Right atrium auricular region (tissue), 2 donors: Measurements from ENCODE around the gene DUSP8. TPM values are rescaled to one million over a fixed set of nuclear protein-coding genes. Genes with fewer than 3 reads are reported as not detected.

Experiments
- DNase-seq: peaks from one replicate; pipeline ENCODE4 v3.0.0-alpha.2; 2019; ENCODE audit warnings: low spot score
- H3K27ac ChIP-seq, 2 donors: fragments of 200-600 bp; sonication (generic); 1 replicate in 1 of 2; 2 replicates in 1 of 2; pipeline ENCODE4 v1.5.1; 2016 to 2019
- H3K27me3 ChIP-seq, 2 donors: fragments of 200-600 bp; sonication (generic); one replicate each; pipeline versions ENCODE4 v1.5.1 to v1.6.0; 2017 to 2019
- H3K36me3 ChIP-seq: fragments of 200-600 bp; sonication (generic); one replicate; pipeline ENCODE4 v1.5.1; 2016
- H3K4me1 ChIP-seq, 2 donors: fragments of 200-600 bp; sonication (generic); one replicate each; pipeline versions ENCODE4 v1.5.1 to v1.6.0; 2017 to 2019
- H3K4me3 ChIP-seq, 2 donors: fragments of 200-600 bp; sonication (generic); 1 replicate in 1 of 2; 2 replicates in 1 of 2; pipeline ENCODE4 v1.5.1; 2017 to 2019; ENCODE audit warnings: mild to moderate bottlenecking in 1 of 2, moderate library complexity in 1 of 2
- H3K9me3 ChIP-seq, 2 donors: fragments of 200-600 bp; sonication (generic); one replicate each; pipeline ENCODE4 v1.5.1; 2019
- CTCF ChIP-seq, 2 donors: fragments of 200-600 bp; sonication (generic); IDR thresholded peaks; one replicate each; pipeline ENCODE4 v1.5.1; 2019; ENCODE audit warnings: antibody characterized with exemption in 2 of 2
- total RNA-seq, 2 donors: library from RNA; depleted of rRNA; stranded (reverse); fragments of >200 nt; gene quantifications; one replicate each; pipeline ENCODE4 v1.1.0, GENCODE V29; 2016

Gene DUSP8
- total RNA-seq, 2 donors from 2014 or later: 4.4 to 24.5 TPM

GRCh38 chr11:1546077-1546535, 26.0 kb downstream of the DUSP8 start:
- H3K27me3 ChIP-seq: peaks cover 0 to 9% of the 10 kb centered on the region in 2 donors
- H3K27ac ChIP-seq: no peak overlapping the region
- no peaks in the 10 kb centered on the region for H3K9me3 ChIP-seq
- H3K4me3 ChIP-seq: no peak overlapping the region
- H3K4me1 ChIP-seq: peaks cover 0 to 34% of the 10 kb centered on the region in 2 donors
- TF ChIP-seq CTCF (IDR thresholded peaks at IDR 0.05): no peak
- no peak for DNase-seq
- H3K36me3 ChIP-seq: no peaks in the 10 kb centered on the region

- DNase-seq: no peak
Observed at GRCh38 chr11:1545432-1545831, 26.6 kb downstream of the DUSP8 start.

GRCh38 chr11:1544536-1544935, 27.5 kb downstream of the DUSP8 start:
- no peak overlapping the region for H3K4me3 ChIP-seq
- no peak for DNase-seq
- no peak overlapping the region for H3K27ac ChIP-seq
- H3K36me3 ChIP-seq: no peaks in the 10 kb centered on the region
- peaks cover 0 to 34% of the 10 kb centered on the region in 2 donors for H3K4me1 ChIP-seq
- peaks cover 0 to 9% of the 10 kb centered on the region in 2 donors for H3K27me3 ChIP-seq
- H3K9me3 ChIP-seq: no peaks in the 10 kb centered on the region
- TF ChIP-seq CTCF (IDR thresholded peaks at IDR 0.05): no peak

More at GRCh38 chr11:1545432-1545831, 26.6 kb downstream of the DUSP8 start:
- Histone ChIP-seq H3K4me3 (no peak overlapping the region), H3K27ac (no peak overlapping the region), H3K27me3 (peaks cover 0 to 9% of the 10 kb centered on the region in 2 donors), H3K4me1 (peaks cover 0 to 34% of the 10 kb centered on the region in 2 donors), H3K36me3 (no peaks in the 10 kb centered on the region), H3K9me3 (no peaks in the 10 kb centered on the region)
- no peak for TF ChIP-seq CTCF (IDR thresholded peaks at IDR 0.05)

- Histone ChIP-seq H3K36me3 (no peaks in the 10 kb centered on the region), H3K27ac (no peak overlapping the region), H3K4me1 (peaks cover 0 to 26% of the 10 kb centered on the region in 2 donors), H3K27me3 (peaks cover 0 to 9% of the 10 kb centered on the region in 2 donors), H3K4me3 (no peak overlapping the region), H3K9me3 (no peaks in the 10 kb centered on the region)
- DNase-seq: no peak
- no peak for TF ChIP-seq CTCF (IDR thresholded peaks at IDR 0.05)
Observed at GRCh38 chr11:1543606-1544263, 28.3 kb downstream of the DUSP8 start.

GRCh38 chr11:1542267-1542666, 29.8 kb downstream of the DUSP8 start:
- TF ChIP-seq CTCF (IDR thresholded peaks at IDR 0.05): no peak
- Histone ChIP-seq H3K27ac (no peak overlapping the region), H3K36me3 (no peaks in the 10 kb centered on the region), H3K9me3 (no peaks in the 10 kb centered on the region), H3K4me1 (peaks cover 0 to 14% of the 10 kb centered on the region in 2 donors), H3K27me3 (peaks cover 0 to 7% of the 10 kb centered on the region in 2 donors), H3K4me3 (no peak overlapping the region)
- DNase-seq: no peak
